Placental pericyte (primary cell): ENCODE results near the gene HLA-B. TPM values are rescaled to one million over a fixed set of nuclear protein-coding genes. Genes with fewer than 3 reads are reported as not detected.

Experiments used
- small RNA-seq: library from RNA; depleted of rRNA; stranded (forward); fragments of <200 nt; gene quantifications from one replicate; pipeline ENCODE3, GENCODE V24; 2012; ENCODE audit warnings: low replicate concordance
- total RNA-seq: library from RNA; depleted of rRNA; stranded (reverse); fragments of >200 nt; gene quantifications from 2 replicates; pipeline ENCODE4 v1.2.3, GENCODE V29; 2012

HLA-B gene
- 354 and 429 TPM in 2 replicates for total RNA-seq

DNA sequence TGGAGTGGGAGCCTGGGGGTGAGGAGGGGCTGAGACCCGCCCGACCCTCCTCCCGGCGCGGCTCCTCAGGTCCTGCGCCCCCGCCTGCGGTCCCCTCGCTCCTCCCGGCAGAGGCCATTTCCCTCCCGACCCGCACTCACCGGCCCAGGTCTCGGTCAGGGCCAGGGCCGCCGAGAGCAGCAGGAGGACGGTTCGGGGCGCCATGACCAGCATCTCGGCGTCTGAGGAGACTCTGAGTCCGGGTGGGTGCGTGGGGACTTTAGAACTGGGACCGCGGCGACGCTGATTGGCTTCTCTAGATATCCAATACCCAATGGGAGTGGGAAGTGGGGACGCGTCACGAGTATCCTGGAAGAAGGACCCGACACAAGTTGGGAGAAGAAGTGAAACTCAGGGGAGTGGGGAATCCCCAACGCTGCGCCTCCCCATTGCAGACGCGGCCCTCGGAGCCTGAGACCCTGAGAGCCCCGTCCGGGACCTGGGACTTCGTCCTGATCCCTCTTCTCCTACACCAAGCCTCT is at the start of gene HLA-B:
Gene HLA-B, minus strand, starts transcription at position 234 of the 521 bp plus-strand sequence. Its CDS starts 21 bp downstream, at position 213.

GRCh38 chr6:31403283-31404060 is 46.5 kb upstream of the HLA-B start, which contains the start of gene MICA:
TSS of gene MICA (plus strand) at chr6:31403595. CDS start at chr6:31403633, 38 bp downstream.

Small RNA genes lying within 50 kb of the gene (small RNA-seq; reads per million reads assigned to genes)
- not detected for gene HLA-S
- not detected for gene MIR6891
- gene RF00019 = not detected
- gene RNU6-283P = not detected

Other genes with a start within 250 kb of the HLA-B start
- not detected in 2 replicates for gene C6orf15, start 244.6 kb downstream of the HLA-B start, total RNA-seq
- 1.3 and 2.3 TPM in 2 replicates for gene PSORS1C1, start 242.4 kb downstream of the HLA-B start, total RNA-seq
- gene CDSN, start 236.7 kb downstream of the HLA-B start, total RNA-seq = 0.14 TPM in 1 of 2 replicates, not detected in the other
- not detected in 2 replicates for gene PSORS1C2, start 218.1 kb downstream of the HLA-B start, total RNA-seq
- gene CCHCR1, start 199.4 kb downstream of the HLA-B start, total RNA-seq = 7.7 and 16.9 TPM in 2 replicates
- gene TCF19, start 198.6 kb downstream of the HLA-B start, total RNA-seq = 0.66 and 57.8 TPM in 2 replicates
- gene POU5F1, start 186.5 kb downstream of the HLA-B start, total RNA-seq = 0.29 TPM in 1 of 2 replicates, not detected in the other
- gene HLA-C, start 85.1 kb downstream of the HLA-B start, total RNA-seq = 112 and 321 TPM in 2 replicates
- gene MICA, start 46.4 kb upstream of the HLA-B start, total RNA-seq = 32.2 and 48.0 TPM in 2 replicates
- gene MICB, start 141.0 kb upstream of the HLA-B start, total RNA-seq = 22.5 and 49.2 TPM in 2 replicates
- not detected in 2 replicates for gene MCCD1, start 171.8 kb upstream of the HLA-B start, total RNA-seq
- gene DDX39B, start 184.8 kb upstream of the HLA-B start, total RNA-seq = 317 and 546 TPM in 2 replicates
- gene ATP6V1G2, start 189.4 kb upstream of the HLA-B start, total RNA-seq = 0.43 and 1.5 TPM in 2 replicates
- gene NFKBIL1, start 190.4 kb upstream of the HLA-B start, total RNA-seq = 19.9 and 35.5 TPM in 2 replicates
- gene LTA, start 215.1 kb upstream of the HLA-B start, total RNA-seq = not detected in 2 replicates
- under 0.01 and 0.29 TPM in 2 replicates for gene TNF, start 218.4 kb upstream of the HLA-B start, total RNA-seq
- not detected in 2 replicates for gene LTB, start 225.2 kb upstream of the HLA-B start, total RNA-seq
- gene LST1, start 229.1 kb upstream of the HLA-B start, total RNA-seq = not detected in 2 replicates
- gene NCR3, start 235.8 kb upstream of the HLA-B start, total RNA-seq = not detected in 2 replicates